ENCODE data around the gene MFSD12.

DNA sequence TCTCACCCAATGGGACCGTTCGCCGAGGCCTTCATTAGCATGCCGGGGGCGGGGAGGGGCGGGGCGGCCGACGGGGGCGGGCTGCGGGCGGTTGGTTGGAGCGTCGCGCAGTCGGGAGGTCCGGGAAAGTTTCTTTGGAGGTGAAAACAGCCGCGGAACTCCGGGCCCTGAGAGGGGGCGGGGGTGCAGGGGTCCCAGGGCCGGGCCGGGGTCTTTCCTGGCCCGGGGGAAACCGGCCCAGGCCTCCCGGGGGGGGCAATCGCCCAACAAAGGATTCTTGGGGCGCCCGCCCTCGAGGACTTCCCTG, 15.4 kb upstream of the MFSD12 start, which contains the start of gene HMG20B:
- TF ChIP-seq, protein P1, sequence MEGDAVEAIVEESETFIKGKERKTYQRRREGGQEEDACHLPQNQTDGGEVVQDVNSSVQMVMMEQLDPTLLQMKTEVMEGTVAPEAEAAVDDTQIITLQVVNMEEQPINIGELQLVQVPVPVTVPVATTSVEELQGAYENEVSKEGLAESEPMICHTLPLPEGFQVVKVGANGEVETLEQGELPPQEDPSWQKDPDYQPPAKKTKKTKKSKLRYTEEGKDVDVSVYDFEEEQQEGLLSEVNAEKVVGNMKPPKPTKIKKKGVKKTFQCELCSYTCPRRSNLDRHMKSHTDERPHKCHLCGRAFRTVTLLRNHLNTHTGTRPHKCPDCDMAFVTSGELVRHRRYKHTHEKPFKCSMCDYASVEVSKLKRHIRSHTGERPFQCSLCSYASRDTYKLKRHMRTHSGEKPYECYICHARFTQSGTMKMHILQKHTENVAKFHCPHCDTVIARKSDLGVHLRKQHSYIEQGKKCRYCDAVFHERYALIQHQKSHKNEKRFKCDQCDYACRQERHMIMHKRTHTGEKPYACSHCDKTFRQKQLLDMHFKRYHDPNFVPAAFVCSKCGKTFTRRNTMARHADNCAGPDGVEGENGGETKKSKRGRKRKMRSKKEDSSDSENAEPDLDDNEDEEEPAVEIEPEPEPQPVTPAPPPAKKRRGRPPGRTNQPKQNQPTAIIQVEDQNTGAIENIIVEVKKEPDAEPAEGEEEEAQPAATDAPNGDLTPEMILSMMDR (conservative IDR thresholded peaks at IDR 0.05), result no peak
- no peak for TF ChIP-seq ZFX (IDR thresholded peaks at IDR 0.05)
